ENCODE results near the gene SDK2.
"Not testable (repeated sequence)": the region's sequence is repeated elsewhere in the genome, so short reads cannot be mapped to it uniquely, and the experiment has no call there.

The SDK2 gene

GRCh38 chr17:73471924-73472323 lies 172.3 kb downstream of the SDK2 start:
- no peak for FAIRE-seq

- FAIRE-seq: no peak
Observed at GRCh38 chr17:73470316-73470826, 173.9 kb downstream of the SDK2 start.

- no peak for FAIRE-seq
Observed at GRCh38 chr17:73469311-73469710, 174.9 kb downstream of the SDK2 start.

GRCh38 chr17:73468221-73468620 lies 176.0 kb downstream of the SDK2 start:
- FAIRE-seq: no peak

GRCh38 chr17:73467651-73468050 lies 176.6 kb downstream of the SDK2 start:
- no peak for FAIRE-seq

- FAIRE-seq: no peak
Observed at GRCh38 chr17:73466704-73467433, 177.4 kb downstream of the SDK2 start.

GRCh38 chr17:73465953-73466230 lies 178.4 kb downstream of the SDK2 start:
- FAIRE-seq: no peak

GRCh38 chr17:73465130-73465952 lies 178.9 kb downstream of the SDK2 start:
- FAIRE-seq: no peak

- FAIRE-seq: no peak
Observed at GRCh38 chr17:73464447-73464846, 179.8 kb downstream of the SDK2 start.

GRCh38 chr17:73463821-73464220 lies 180.4 kb downstream of the SDK2 start:
- FAIRE-seq: no peak

GRCh38 chr17:73462823-73463222 lies 181.4 kb downstream of the SDK2 start:
- no peak for FAIRE-seq

- no peak for FAIRE-seq
Observed at GRCh38 chr17:73459980-73460379, 184.3 kb downstream of the SDK2 start.

- no peak for FAIRE-seq
Observed at GRCh38 chr17:73455767-73456166, 188.5 kb downstream of the SDK2 start.

GRCh38 chr17:73455050-73455687 lies 189.1 kb downstream of the SDK2 start:
- no peak for FAIRE-seq

- not testable (repeated sequence) for FAIRE-seq
Observed at GRCh38 chr17:73453494-73453893, 190.8 kb downstream of the SDK2 start.

GRCh38 chr17:73453090-73453489 lies 191.2 kb downstream of the SDK2 start:
- no peak for FAIRE-seq

GRCh38 chr17:73452009-73452408 lies 192.2 kb downstream of the SDK2 start:
- no peak for FAIRE-seq

GRCh38 chr17:73447319-73447718 lies 196.9 kb downstream of the SDK2 start:
- no peak for FAIRE-seq

GRCh38 chr17:73446617-73447016 lies 197.6 kb downstream of the SDK2 start:
- FAIRE-seq: no peak

- FAIRE-seq: no peak
Observed at GRCh38 chr17:73445466-73445865, 198.8 kb downstream of the SDK2 start.

- FAIRE-seq: no peak
Observed at GRCh38 chr17:73444021-73444420, 200.2 kb downstream of the SDK2 start.

GRCh38 chr17:73439597-73439996 lies 204.6 kb downstream of the SDK2 start:
- no peak for FAIRE-seq

- no peak for FAIRE-seq
Observed at GRCh38 chr17:73437826-73438225, 206.4 kb downstream of the SDK2 start.

- no peak for FAIRE-seq
Observed at GRCh38 chr17:73436954-73437353, 207.3 kb downstream of the SDK2 start.

Measured in islet of Langerhans (tissue), 1 donor.